HG02610 (cell line): ENCODE data around the gene ITGA2.
A peak's percentile ranks its signal among the peaks of the same experiment; 100 is the strongest.

ENCODE experiments used
- ATAC-seq: cut with Tn5 transposase; IDR thresholded peaks from one replicate; pipeline ENCODE4 v1.9.1; 2021; ENCODE audit warnings: mild to moderate bottlenecking, moderate library complexity; ENCODE audit not compliant: unreplicated experiment

ITGA2 gene

GRCh38 chr5:53052499-53052898 is 63.3 kb downstream of the ITGA2 start:
- no peak for ATAC-seq

- no peak for ATAC-seq
These were observed 64.2 kb downstream of the ITGA2 start for GRCh38 chr5:53053364-53053763.

- ATAC-seq = no peak
These were observed 66.2 kb downstream of the ITGA2 start for GRCh38 chr5:53055365-53055764.

GRCh38 chr5:53059281-53059680 is 70.1 kb downstream of the ITGA2 start:
- no peak for ATAC-seq

GRCh38 chr5:53063176-53063575 is 74.0 kb downstream of the ITGA2 start:
- ATAC-seq = no peak

- no peak for ATAC-seq
These were observed 74.6 kb downstream of the ITGA2 start for GRCh38 chr5:53063791-53064190.

GRCh38 chr5:53066088-53066487 is 76.9 kb downstream of the ITGA2 start:
- ATAC-seq = no peak

- ATAC-seq = no peak
These were observed 78.5 kb downstream of the ITGA2 start for GRCh38 chr5:53067641-53068040.

- ATAC-seq = no peak
These were observed 79.2 kb downstream of the ITGA2 start for GRCh38 chr5:53068291-53068836.

GRCh38 chr5:53069626-53070025 is 80.5 kb downstream of the ITGA2 start:
- no peak for ATAC-seq

GRCh38 chr5:53071298-53071697 is 82.1 kb downstream of the ITGA2 start:
- ATAC-seq = no peak

GRCh38 chr5:53071738-53072137 is 82.6 kb downstream of the ITGA2 start:
- no peak for ATAC-seq

GRCh38 chr5:53073348-53073747 is 84.2 kb downstream of the ITGA2 start:
- ATAC-seq = no peak

GRCh38 chr5:53076014-53076583 is 86.9 kb downstream of the ITGA2 start:
- no peak for ATAC-seq

GRCh38 chr5:53080271-53080670 is 91.1 kb downstream of the ITGA2 start:
- ATAC-seq = no peak

- no peak for ATAC-seq
These were observed 94.8 kb downstream of the ITGA2 start for GRCh38 chr5:53083927-53084326.

- ATAC-seq = no peak
These were observed 95.5 kb downstream of the ITGA2 start for GRCh38 chr5:53084546-53085255.

- ATAC-seq = no peak
These were observed 98.0 kb downstream of the ITGA2 start for GRCh38 chr5:53087171-53087570.

- ATAC-seq = no peak
These were observed 98.5 kb downstream of the ITGA2 start for GRCh38 chr5:53087621-53088121.

- ATAC-seq = peak; percentile 80
These were observed 100.4 kb downstream of the ITGA2 start for GRCh38 chr5:53089481-53089991.

- no peak for ATAC-seq
These were observed 101.1 kb downstream of the ITGA2 start for GRCh38 chr5:53090229-53090628.

GRCh38 chr5:53091289-53091688 is 102.1 kb downstream of the ITGA2 start:
- no peak for ATAC-seq
